ENCODE results near the gene STRADB. TPM values are rescaled to one million over a fixed set of nuclear protein-coding genes. Genes with fewer than 3 reads are reported as not detected.

Gene STRADB
- 18.5 and 20.1 TPM in 2 replicates for total RNA-seq

GRCh38 chr2:201451292-201452057, at the start of gene STRADB, which contains the start of gene TRAK2:
TSS of gene STRADB (plus strand) at chr2:201451740. CDS start at chr2:201454841, 3,101 bp downstream.
TSS of gene TRAK2 (minus strand) at chr2:201451458. CDS start at chr2:201420507, 30,951 bp downstream.
- Mint-ChIP-seq H3K27ac (peak within 1 kb of the TSS; percentile 97), H3K36me3 (ENCODE audit: low read depth) (peaks cover 11% of the 10 kb centered on the region), H3K27me3 (peaks cover 8% of the 10 kb centered on the region), H3K4me1 (peaks cover 42% of the 10 kb centered on the region), H3K9me3 (no peaks in the 10 kb centered on the region), H3K4me3 (peak within 1 kb of the TSS; percentile 95)
- intact Hi-C loops (cut with micrococcal nuclease) = loop anchor here (1.0 to 5.0 kb wide), 13 partner anchors 19 to 787 kb away; partner anchors contain the start of genes FZD7, HYCC2, NDUFB3 and SUMO1
- DNase-seq = peak; percentile 99

GRCh38 chr2:201401815-201402214, 49.7 kb upstream of the STRADB start:
- Mint-ChIP-seq H3K36me3 (ENCODE audit: low read depth) (peaks cover 31% of the 10 kb centered on the region), H3K27me3 (no peaks in the 10 kb centered on the region), H3K4me3 (no peak overlapping the region), H3K4me1 (peaks cover 30% of the 10 kb centered on the region), H3K9me3 (no peaks in the 10 kb centered on the region), H3K27ac (no peak overlapping the region)
- no peak for DNase-seq
- intact Hi-C loops (cut with micrococcal nuclease) = no loop called here

DNA sequence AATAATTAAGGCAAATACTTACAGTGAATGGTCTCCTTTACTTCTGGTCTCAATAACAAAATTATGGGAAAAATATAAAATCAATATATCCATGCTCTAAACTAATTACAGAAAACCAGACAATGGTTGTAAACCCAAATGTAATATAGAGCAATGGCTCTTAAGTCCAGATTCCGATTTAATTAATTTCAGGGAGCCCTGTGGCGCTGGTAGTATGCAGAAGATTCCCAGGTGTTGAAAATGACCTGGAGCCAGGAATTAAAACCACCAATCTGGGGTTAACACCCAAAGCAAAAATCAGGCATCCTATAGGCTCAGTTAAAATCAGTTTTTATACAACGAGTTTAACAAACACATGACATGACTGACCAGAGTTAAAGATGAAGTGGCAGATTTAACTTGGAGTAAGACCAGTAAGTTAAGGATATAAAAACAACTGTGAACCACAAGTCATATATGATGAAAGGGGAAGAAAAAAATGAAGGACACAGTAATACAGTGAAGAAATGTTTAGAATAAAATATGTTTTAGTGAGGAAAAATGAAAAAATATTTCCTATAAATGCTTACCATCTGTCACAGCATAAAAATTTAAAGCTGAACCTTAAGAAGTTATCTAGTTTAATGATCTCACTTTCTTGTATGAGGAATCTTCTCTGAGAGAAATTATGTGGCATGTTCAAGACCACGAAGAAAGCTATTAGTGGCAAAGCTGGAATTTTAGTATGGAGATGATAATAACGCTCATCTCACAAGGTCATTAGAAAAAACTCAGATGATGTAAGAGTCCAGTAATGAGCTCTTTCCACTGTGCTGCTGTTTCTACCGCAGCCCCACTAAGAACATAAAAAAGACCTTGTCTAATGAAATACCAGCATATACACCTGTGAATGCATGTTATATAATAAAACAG, 48.6 kb upstream of the STRADB start:
- no peaks in the 10 kb centered on the region for H3K9me3 Mint-ChIP-seq
- H3K4me3 Mint-ChIP-seq = no peak overlapping the region
- H3K27ac Mint-ChIP-seq = no peak overlapping the region
- DNase-seq = no peak
- peaks cover 31% of the 10 kb centered on the region for H3K36me3 Mint-ChIP-seq (ENCODE audit: low read depth)
- no peaks in the 10 kb centered on the region for H3K27me3 Mint-ChIP-seq
- intact Hi-C loops (cut with micrococcal nuclease) = no loop called here
- peaks cover 36% of the 10 kb centered on the region for H3K4me1 Mint-ChIP-seq

GRCh38 chr2:201403880-201404279, 47.7 kb upstream of the STRADB start:
- intact Hi-C loops (cut with micrococcal nuclease) = no loop called here
- no peak for DNase-seq
- H3K36me3 Mint-ChIP-seq (ENCODE audit: low read depth) = peaks cover 28% of the 10 kb centered on the region
- no peak overlapping the region for H3K27ac Mint-ChIP-seq
- H3K9me3 Mint-ChIP-seq = no peaks in the 10 kb centered on the region
- no peaks in the 10 kb centered on the region for H3K27me3 Mint-ChIP-seq
- no peak overlapping the region for H3K4me3 Mint-ChIP-seq
- peaks cover 36% of the 10 kb centered on the region for H3K4me1 Mint-ChIP-seq

DNA sequence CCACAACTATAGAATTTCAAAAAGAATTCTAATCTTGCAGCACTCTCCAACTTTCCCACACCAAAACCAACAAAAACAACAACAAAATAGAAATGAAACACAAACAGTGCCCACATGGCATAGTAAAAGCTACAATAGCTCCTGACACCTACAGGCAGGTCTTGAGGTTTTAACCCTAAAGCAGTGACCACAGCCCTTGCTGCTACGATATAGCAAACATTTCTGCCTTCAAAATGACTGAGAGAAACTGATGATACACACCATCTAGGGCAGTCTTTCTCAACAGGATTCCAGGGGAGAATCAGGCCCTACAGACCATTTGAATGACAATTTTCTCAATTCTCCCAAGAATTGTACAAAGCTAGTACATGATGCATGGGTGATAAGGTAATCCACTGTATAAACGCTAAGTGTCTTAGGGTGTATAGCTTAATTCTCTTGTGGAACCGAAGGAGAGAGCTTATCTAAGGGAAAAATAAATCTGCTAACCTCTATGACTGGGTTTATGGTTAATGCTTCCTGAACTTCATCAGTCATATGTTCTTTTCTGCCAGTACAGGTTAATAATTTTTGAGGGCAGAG, 46.8 kb upstream of the STRADB start:
- Mint-ChIP-seq H3K9me3 (no peaks in the 10 kb centered on the region), H3K36me3 (ENCODE audit: low read depth) (peaks cover 20% of the 10 kb centered on the region), H3K27ac (peak overlapping the region; percentile 0), H3K27me3 (no peaks in the 10 kb centered on the region), H3K4me3 (peak overlapping the region; percentile 22), H3K4me1 (peaks cover 36% of the 10 kb centered on the region)
- peak; percentile 69 for DNase-seq
- intact Hi-C loops (cut with micrococcal nuclease) = no loop called here

DNA sequence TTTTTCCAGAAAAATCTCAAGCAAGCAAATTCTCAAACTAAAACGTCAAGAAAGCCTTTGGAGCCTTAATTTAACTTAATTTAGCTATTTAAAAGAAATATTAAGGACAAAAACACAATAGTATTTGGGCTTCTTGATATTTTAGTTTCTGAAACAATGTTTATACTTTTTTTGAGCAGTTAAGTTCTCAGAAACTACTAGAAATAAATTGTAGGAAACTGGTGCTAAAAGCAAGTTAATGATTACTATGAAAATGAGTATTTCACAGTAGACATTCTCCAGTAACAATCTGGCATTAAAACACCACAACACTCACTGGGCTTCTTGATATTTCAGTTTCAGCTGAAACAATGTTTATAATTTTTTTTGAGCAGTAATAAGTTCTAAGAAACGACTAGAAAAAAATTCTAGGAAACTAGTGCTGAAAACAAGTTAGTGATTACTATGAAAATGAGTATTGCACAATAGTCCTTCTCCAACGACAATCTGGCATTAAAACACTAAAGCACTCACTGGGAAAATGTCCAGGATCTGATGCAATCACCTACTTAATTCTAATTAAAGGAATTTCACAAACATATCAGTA, 45.4 kb upstream of the STRADB start:
- Mint-ChIP-seq H3K27ac (peak overlapping the region; percentile 40), H3K4me3 (no peak overlapping the region), H3K27me3 (no peaks in the 10 kb centered on the region), H3K4me1 (peaks cover 35% of the 10 kb centered on the region), H3K9me3 (peaks cover 1% of the 10 kb centered on the region), H3K36me3 (ENCODE audit: low read depth) (peaks cover 25% of the 10 kb centered on the region)
- DNase-seq = no peak
- intact Hi-C loops (cut with micrococcal nuclease) = loop anchor here (1.0 kb wide), 2 partner anchors 8 to 45 kb away; partner anchors contain the start of genes STRADB and TRAK2

- no peaks in the 10 kb centered on the region for H3K27me3 Mint-ChIP-seq
- peaks cover 7% of the 10 kb centered on the region for H3K9me3 Mint-ChIP-seq
- peak overlapping the region; percentile 22 for H3K27ac Mint-ChIP-seq
- no peak for DNase-seq
- intact Hi-C loops (cut with micrococcal nuclease) = no loop called here
- H3K4me3 Mint-ChIP-seq = peak overlapping the region; percentile 5
- peaks cover 36% of the 10 kb centered on the region for H3K36me3 Mint-ChIP-seq (ENCODE audit: low read depth)
- H3K4me1 Mint-ChIP-seq = peaks cover 31% of the 10 kb centered on the region
Measured at GRCh38 chr2:201407265-201407664, 44.3 kb upstream of the STRADB start.

DNA sequence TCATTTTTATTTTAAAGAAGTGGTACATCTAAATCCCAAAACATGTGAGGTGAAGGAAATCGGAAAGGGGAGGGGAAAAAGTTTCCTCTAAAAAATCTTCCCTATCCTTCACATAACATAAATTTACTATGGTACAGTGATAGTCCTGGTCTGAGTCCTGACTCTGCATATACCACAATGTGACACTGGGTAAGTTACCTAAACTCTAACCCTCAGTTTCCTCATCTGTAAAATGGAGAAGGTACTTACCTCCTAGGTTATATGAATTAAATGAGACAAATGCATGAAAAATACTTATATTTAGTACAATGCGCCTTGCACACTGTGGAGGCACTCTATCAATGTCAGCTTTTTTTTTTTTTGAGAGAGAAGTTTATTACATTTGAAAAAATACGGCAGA, 42.6 kb upstream of the STRADB start:
- H3K36me3 Mint-ChIP-seq (ENCODE audit: low read depth) = peaks cover 34% of the 10 kb centered on the region
- no peak for DNase-seq
- peaks cover 7% of the 10 kb centered on the region for H3K9me3 Mint-ChIP-seq
- no peak overlapping the region for H3K27ac Mint-ChIP-seq
- intact Hi-C loops (cut with micrococcal nuclease) = no loop called here
- no peak overlapping the region for H3K4me3 Mint-ChIP-seq
- peaks cover 26% of the 10 kb centered on the region for H3K4me1 Mint-ChIP-seq
- no peaks in the 10 kb centered on the region for H3K27me3 Mint-ChIP-seq

DNA sequence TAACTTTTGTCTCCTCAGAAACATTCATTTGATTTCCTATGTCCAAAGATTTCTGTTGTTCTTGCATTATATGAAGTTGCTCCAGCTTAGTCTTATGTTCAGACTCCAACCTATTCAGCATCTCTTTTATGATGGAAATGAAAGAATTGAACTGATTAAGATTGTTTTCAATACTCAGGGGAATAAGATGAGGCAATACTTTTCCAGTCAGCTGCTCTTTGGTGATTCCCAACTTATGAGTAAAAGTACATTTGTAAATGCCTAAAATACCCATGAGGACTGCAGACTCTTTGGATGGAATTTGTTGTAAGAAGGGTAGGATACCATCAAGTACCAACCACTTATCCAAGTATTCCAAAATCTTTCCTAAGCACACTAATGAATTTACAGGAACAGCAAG, 40.1 kb upstream of the STRADB start:
- Mint-ChIP-seq H3K27me3 (no peaks in the 10 kb centered on the region), H3K27ac (no peak overlapping the region), H3K4me1 (peaks cover 9% of the 10 kb centered on the region), H3K36me3 (ENCODE audit: low read depth) (peaks cover 27% of the 10 kb centered on the region), H3K9me3 (peaks cover 7% of the 10 kb centered on the region), H3K4me3 (no peak overlapping the region)
- intact Hi-C loops (cut with micrococcal nuclease) = loop anchor here (5.0 to 10.0 kb wide), 2 partner anchors 136 to 1223 kb away; partner anchors contain the start of gene FAM117B
- DNase-seq = no peak

DNA sequence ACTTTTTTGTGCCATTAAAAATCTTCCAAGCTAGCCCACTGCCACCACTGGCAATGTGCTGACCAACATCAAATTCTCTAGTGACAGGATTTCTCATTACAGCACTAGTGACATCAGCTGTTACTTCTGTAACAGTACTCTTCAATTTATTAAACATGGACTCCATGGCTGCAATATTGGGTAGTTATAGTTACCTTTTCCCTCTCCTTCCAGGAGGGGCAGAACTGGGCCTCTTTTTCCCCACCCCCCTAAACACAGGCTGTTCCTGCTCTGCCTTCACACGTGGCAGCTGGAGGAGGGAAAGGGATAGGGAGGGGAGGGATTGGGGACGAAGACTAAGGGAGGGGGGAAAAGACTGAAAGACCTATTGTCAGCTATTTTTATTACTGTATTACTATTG, 38.4 kb upstream of the STRADB start:
- peaks cover 7% of the 10 kb centered on the region for H3K9me3 Mint-ChIP-seq
- no peak overlapping the region for H3K27ac Mint-ChIP-seq
- peaks cover 24% of the 10 kb centered on the region for H3K36me3 Mint-ChIP-seq (ENCODE audit: low read depth)
- no peaks in the 10 kb centered on the region for H3K27me3 Mint-ChIP-seq
- H3K4me3 Mint-ChIP-seq = no peak overlapping the region
- no peak for DNase-seq
- no peaks in the 10 kb centered on the region for H3K4me1 Mint-ChIP-seq
- intact Hi-C loops (cut with micrococcal nuclease) = loop anchor here (5.0 to 10.0 kb wide), 2 partner anchors 134 to 1222 kb away; partner anchors contain the start of gene FAM117B

- Mint-ChIP-seq H3K36me3 (ENCODE audit: low read depth) (peaks cover 24% of the 10 kb centered on the region), H3K9me3 (peaks cover 7% of the 10 kb centered on the region), H3K27ac (no peak overlapping the region), H3K4me1 (no peaks in the 10 kb centered on the region), H3K4me3 (no peak overlapping the region), H3K27me3 (no peaks in the 10 kb centered on the region)
- intact Hi-C loops (cut with micrococcal nuclease) = loop anchor here (5.0 to 10.0 kb wide), 2 partner anchors 134 to 1221 kb away; partner anchors contain the start of gene FAM117B
- DNase-seq = no peak
Measured at GRCh38 chr2:201413552-201413951, 38.0 kb upstream of the STRADB start.

DNA sequence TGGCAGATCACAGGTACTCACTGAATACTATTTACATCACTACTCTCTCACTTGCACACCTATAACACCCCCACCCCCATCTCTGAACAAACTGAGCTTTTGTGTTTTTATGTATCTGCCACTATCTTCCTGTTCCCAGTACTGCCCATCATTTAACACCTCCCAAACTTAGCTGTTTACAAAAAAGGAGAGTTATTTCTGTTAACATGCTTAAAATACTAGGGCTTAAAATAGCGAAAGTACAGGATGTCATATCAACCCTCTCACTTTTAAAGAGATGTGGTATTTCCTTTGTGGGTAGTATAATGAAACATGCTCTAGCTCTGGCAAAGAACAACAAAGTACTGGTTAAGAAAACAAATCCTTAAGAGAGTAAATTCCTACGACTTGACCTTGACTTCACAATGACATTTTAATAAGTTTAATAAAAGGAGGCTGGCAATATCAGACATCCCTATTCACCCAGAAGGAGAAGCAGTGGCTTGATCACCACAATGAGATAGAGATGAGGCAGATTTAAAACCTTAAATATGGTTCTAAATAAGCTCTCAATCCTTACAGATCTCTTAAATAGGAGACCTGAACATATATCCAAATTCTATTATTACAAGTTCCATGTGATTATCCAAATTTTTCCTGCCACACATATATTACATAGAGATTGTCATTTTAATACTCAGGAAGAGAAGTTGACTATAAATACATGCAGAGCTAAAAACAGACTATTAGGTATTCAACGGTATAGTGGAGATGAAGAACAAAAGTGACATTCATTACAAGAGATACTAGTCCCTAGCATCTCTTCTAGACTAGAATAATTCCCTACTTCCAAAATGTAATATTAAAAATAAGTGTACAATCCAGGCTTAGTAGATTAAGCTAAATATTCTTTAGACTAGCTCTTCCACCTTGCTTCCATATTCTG, 37.2 kb upstream of the STRADB start:
- Mint-ChIP-seq H3K36me3 (ENCODE audit: low read depth) (peaks cover 29% of the 10 kb centered on the region), H3K4me1 (peaks cover 5% of the 10 kb centered on the region), H3K27ac (no peak overlapping the region), H3K9me3 (peaks cover 7% of the 10 kb centered on the region), H3K27me3 (no peaks in the 10 kb centered on the region), H3K4me3 (no peak overlapping the region)
- DNase-seq = peak; percentile 64
- intact Hi-C loops (cut with micrococcal nuclease) = loop anchor here (1.0 to 10.0 kb wide), 6 partner anchors 8 to 1220 kb away; partner anchors contain the start of genes FAM117B, STRADB and TRAK2
